SJCRH30 (cell line): ENCODE data around the gene SH2B3. TPM values are rescaled to one million over a fixed set of nuclear protein-coding genes. Genes with fewer than 3 reads are reported as not detected.
A peak's percentile ranks its signal among the peaks of the same experiment; 100 is the strongest.
"Not testable (repeated sequence)": the region's sequence is repeated elsewhere in the genome, so short reads cannot be mapped to it uniquely, and the experiment has no call there.

Experiments
- DNase-seq, 2 experiments: peaks; one replicate each; pipeline ENCODE4 v3.0.0-alpha.2; 2015 to 2020
- H3K27ac ChIP-seq: fragments of 250-450 bp; sonication (Bioruptor Pico); 2 replicates; pipeline ENCODE4 v1.5.1; 2020; ENCODE audit warnings: mild to moderate bottlenecking, moderate library complexity
- H3K27me3 ChIP-seq: fragments of 250-450 bp; sonication (Bioruptor Pico); 2 replicates; pipeline ENCODE4 v1.5.1; 2020; ENCODE audit warnings: mild to moderate bottlenecking, moderate library complexity
- H3K36me3 ChIP-seq: fragments of 250-450 bp; sonication (Bioruptor Pico); 2 replicates; pipeline ENCODE4 v1.5.1; 2020; ENCODE audit warnings: mild to moderate bottlenecking, moderate library complexity
- H3K4me1 ChIP-seq: fragments of 250-450 bp; sonication (Bioruptor Pico); 2 replicates; pipeline ENCODE4 v1.5.1; 2020; ENCODE audit warnings: mild to moderate bottlenecking, moderate library complexity
- H3K4me3 ChIP-seq: fragments of 250-450 bp; sonication (Bioruptor Pico); 2 replicates; pipeline ENCODE4 v1.5.1; 2020; ENCODE audit warnings: mild to moderate bottlenecking, moderate library complexity
- H3K9me3 ChIP-seq: fragments of 250-450 bp; sonication (Bioruptor Pico); replicated peaks from 2 replicates; pipeline ENCODE4 v1.5.1; 2020; ENCODE audit warnings: mild to moderate bottlenecking, moderate library complexity
- total RNA-seq: library from RNA; depleted of rRNA; stranded (reverse); fragments of >200 nt; shearing (Covaris generic); gene quantifications from 2 replicates; pipeline ENCODE4 v1.2.3, GENCODE V29; 2014

SH2B3 gene
- total RNA-seq, 1 experiment from 2014 or later = 13.2 TPM

- Histone ChIP-seq H3K27me3 (no peaks in the 10 kb centered on the region), H3K4me3 (no peak overlapping the region), H3K9me3 (no peaks in the 10 kb centered on the region), H3K36me3 (no peaks in the 10 kb centered on the region), H3K27ac (no peak overlapping the region), H3K4me1 (peaks cover 7% of the 10 kb centered on the region; the same call in 1 of the 2 replicates)
- no peak for DNase-seq
Observed at GRCh38 chr12:111398530-111398929, 7.2 kb upstream of the SH2B3 start.

GRCh38 chr12:111399741-111400404 lies 5.8 kb upstream of the SH2B3 start:
- not testable (repeated sequence) for H3K9me3 ChIP-seq, H3K36me3 ChIP-seq, H3K27ac ChIP-seq, H3K4me3 ChIP-seq, DNase-seq, H3K27me3 ChIP-seq
- H3K4me1 ChIP-seq = peaks cover 11% of the 10 kb centered on the region

GRCh38 chr12:111401167-111401605 lies 4.5 kb upstream of the SH2B3 start:
- DNase-seq = no peak
- no peak overlapping the region for H3K4me3 ChIP-seq
- H3K27me3 ChIP-seq = no peaks in the 10 kb centered on the region
- H3K27ac ChIP-seq = no peak overlapping the region
- H3K36me3 ChIP-seq = no peaks in the 10 kb centered on the region
- peaks cover 11% of the 10 kb centered on the region for H3K4me1 ChIP-seq
- H3K9me3 ChIP-seq = no peaks in the 10 kb centered on the region

- H3K36me3 ChIP-seq, H3K27me3 ChIP-seq, H3K9me3 ChIP-seq, DNase-seq, H3K4me3 ChIP-seq, H3K27ac ChIP-seq: not testable (repeated sequence)
- H3K4me1 ChIP-seq = peaks cover 15% of the 10 kb centered on the region
Observed at GRCh38 chr12:111402490-111402824, 3.3 kb upstream of the SH2B3 start.

- H3K4me3 ChIP-seq = peak overlapping the region; percentile 82
- peaks cover 24% of the 10 kb centered on the region for H3K4me1 ChIP-seq
- peak overlapping the region; percentile 3; the same call in 1 of the 2 replicates for H3K27ac ChIP-seq
Observed at GRCh38 chr12:111404362-111405148, 1.2 kb upstream of the SH2B3 start.

GRCh38 chr12:111405149-111405858 lies 419 bp upstream of the SH2B3 start:
- Histone ChIP-seq H3K27ac (peak overlapping the region; percentile 3; the same call in 1 of the 2 replicates), H3K27me3 (no peaks in the 10 kb centered on the region), H3K9me3 (no peaks in the 10 kb centered on the region), H3K36me3 (no peaks in the 10 kb centered on the region), H3K4me1 (peaks cover 28% of the 10 kb centered on the region), H3K4me3 (peak overlapping the region; percentile 82)
- peak; percentile 98 for DNase-seq

More at GRCh38 chr12:111404362-111405148, 1.2 kb upstream of the SH2B3 start:
- H3K36me3 ChIP-seq = no peaks in the 10 kb centered on the region
- no peaks in the 10 kb centered on the region for H3K9me3 ChIP-seq
- DNase-seq = peak; percentile 44 to 48
- no peaks in the 10 kb centered on the region for H3K27me3 ChIP-seq

GRCh38 chr12:111406474-111407376 lies 1.0 kb downstream of the SH2B3 start:
- Histone ChIP-seq H3K4me1 (peaks cover 37% of the 10 kb centered on the region), H3K36me3 (no peaks in the 10 kb centered on the region), H3K27ac (peak overlapping the region; percentile 30; the same call in 1 of the 2 replicates), H3K9me3 (no peaks in the 10 kb centered on the region), H3K4me3 (peak overlapping the region; percentile 82), H3K27me3 (no peaks in the 10 kb centered on the region)
- DNase-seq = no peak

- H3K27ac ChIP-seq = no peak overlapping the region
- no peak for DNase-seq
Observed at GRCh38 chr12:111407377-111408115, 1.8 kb downstream of the SH2B3 start.

GRCh38 chr12:111408116-111408440 lies 2.4 kb downstream of the SH2B3 start:
- Histone ChIP-seq H3K9me3 (no peaks in the 10 kb centered on the region), H3K36me3 (no peaks in the 10 kb centered on the region), H3K4me3 (no peak overlapping the region), H3K27ac (no peak overlapping the region), H3K4me1 (peaks cover 51% of the 10 kb centered on the region), H3K27me3 (no peaks in the 10 kb centered on the region)
- no peak for DNase-seq

More at GRCh38 chr12:111407377-111408115, 1.8 kb downstream of the SH2B3 start:
- no peaks in the 10 kb centered on the region for H3K36me3 ChIP-seq
- peaks cover 45% of the 10 kb centered on the region for H3K4me1 ChIP-seq
- H3K4me3 ChIP-seq = peak overlapping the region; percentile 82
- no peaks in the 10 kb centered on the region for H3K27me3 ChIP-seq
- H3K9me3 ChIP-seq = no peaks in the 10 kb centered on the region

GRCh38 chr12:111408686-111409402 lies 3.1 kb downstream of the SH2B3 start:
- Histone ChIP-seq H3K36me3 (no peaks in the 10 kb centered on the region), H3K27me3 (no peaks in the 10 kb centered on the region), H3K27ac (peak overlapping the region; percentile 77), H3K4me3 (no peak overlapping the region), H3K4me1 (peaks cover 51% of the 10 kb centered on the region), H3K9me3 (no peaks in the 10 kb centered on the region)
- no peak for DNase-seq

GRCh38 chr12:111409403-111409779 lies 3.7 kb downstream of the SH2B3 start:
- no peak for DNase-seq
- Histone ChIP-seq H3K27me3 (no peaks in the 10 kb centered on the region), H3K4me3 (peak overlapping the region; percentile 5; the same call in 1 of the 2 replicates), H3K9me3 (no peaks in the 10 kb centered on the region), H3K27ac (peak overlapping the region; percentile 77), H3K4me1 (peaks cover 50% of the 10 kb centered on the region), H3K36me3 (no peaks in the 10 kb centered on the region)

GRCh38 chr12:111409780-111410430 lies 4.2 kb downstream of the SH2B3 start:
- peak overlapping the region; percentile 77 for H3K27ac ChIP-seq
- peak; percentile 86 to 90 for DNase-seq

More at GRCh38 chr12:111409780-111410430, 4.2 kb downstream of the SH2B3 start:
- Histone ChIP-seq H3K36me3 (no peaks in the 10 kb centered on the region), H3K9me3 (no peaks in the 10 kb centered on the region), H3K27me3 (no peaks in the 10 kb centered on the region), H3K4me1 (peaks cover 46% of the 10 kb centered on the region), H3K4me3 (peak overlapping the region; percentile 5; the same call in 1 of the 2 replicates)
